ENCODE data around the gene TRIML2.

TRIML2 gene

GRCh38 chr4:188109157-188109755 is at the start of gene TRIML2:
TRIML2 (minus strand) TSS chr4:188109603; CDS start chr4:188105368, 4,235 bp downstream.
- DNase-seq (ENCODE audit: low spot score) = peak; percentile 48

DNA sequence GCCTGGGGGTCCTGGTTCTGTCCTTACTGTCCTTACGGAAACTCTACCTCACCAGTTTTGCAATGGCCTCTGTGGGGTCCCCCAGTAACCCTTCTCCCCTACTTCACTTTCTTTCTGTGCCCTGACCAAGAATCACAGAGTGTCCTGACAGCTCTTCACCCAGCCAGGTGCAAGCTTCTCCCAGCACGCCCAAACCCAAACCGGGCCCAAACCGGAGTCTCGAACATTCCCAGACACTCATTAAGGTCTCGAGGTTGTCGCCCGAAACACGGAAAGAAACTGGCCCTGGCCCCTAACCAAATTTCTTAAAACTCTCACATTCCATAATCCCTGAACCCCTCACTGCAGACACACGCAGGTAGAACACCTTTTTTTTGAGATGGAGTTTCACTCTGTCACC is 48.9 kb upstream of the TRIML2 start:
- no peak for DNase-seq (ENCODE audit: low spot score)

DNA sequence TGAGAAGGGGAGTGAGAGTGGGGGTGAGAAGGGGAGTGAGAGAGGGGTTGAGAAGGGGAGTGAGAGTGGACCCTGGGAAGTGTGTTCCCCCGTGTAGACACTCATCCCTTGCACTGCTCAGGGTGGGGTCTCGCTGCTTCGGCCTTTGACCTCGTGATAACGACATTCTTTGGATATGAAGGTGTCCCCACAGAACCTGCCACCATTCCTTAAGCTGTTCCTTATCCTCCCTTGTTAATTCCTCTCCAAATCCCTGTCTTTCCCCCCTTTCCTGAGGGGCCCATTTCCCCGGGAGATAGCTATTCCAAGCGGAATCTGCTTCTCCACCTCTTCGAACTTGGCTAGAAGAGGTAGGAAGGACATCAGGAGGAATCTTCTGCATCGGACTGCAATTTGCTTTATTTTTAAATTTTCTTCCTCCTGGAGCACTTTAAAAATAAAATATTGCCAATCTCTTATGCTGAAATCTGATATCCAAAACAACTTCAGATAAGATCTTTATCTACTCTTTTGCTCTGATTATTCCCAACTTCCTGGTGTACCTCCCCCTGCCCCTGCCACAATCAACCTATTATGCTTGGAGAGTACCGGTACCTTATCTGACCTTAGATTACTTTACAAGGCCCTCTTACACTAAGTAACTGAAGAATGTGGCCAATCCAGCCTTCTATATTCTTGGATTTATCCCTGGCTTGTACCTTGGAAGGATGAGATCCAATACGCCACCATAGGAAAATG is 45.4 kb upstream of the TRIML2 start:
- DNase-seq (ENCODE audit: low spot score) = peak; percentile 12

DNA sequence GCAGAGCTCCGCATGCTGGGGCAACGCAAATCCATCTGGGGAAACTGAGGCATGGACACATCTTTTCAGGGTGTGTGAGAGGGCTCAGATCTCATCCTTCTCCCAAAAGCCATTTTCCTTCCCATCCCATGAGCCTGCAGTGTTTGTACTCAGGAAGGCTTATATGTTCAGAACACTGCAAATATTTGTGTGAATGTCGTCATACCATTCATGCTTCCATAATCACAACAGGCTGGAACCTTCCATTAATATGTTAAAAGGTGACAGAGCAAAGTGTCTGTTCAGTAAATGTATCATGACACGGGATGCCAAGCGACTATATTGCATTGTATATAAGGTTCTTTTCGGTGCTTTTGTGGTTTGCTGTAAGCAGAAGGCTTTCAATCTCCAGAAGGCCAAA is 38.4 kb upstream of the TRIML2 start:
- no peak for DNase-seq (ENCODE audit: low spot score)

GRCh38 chr4:188147176-188147575 is 37.8 kb upstream of the TRIML2 start:
- DNase-seq (ENCODE audit: low spot score) = no peak

DNA sequence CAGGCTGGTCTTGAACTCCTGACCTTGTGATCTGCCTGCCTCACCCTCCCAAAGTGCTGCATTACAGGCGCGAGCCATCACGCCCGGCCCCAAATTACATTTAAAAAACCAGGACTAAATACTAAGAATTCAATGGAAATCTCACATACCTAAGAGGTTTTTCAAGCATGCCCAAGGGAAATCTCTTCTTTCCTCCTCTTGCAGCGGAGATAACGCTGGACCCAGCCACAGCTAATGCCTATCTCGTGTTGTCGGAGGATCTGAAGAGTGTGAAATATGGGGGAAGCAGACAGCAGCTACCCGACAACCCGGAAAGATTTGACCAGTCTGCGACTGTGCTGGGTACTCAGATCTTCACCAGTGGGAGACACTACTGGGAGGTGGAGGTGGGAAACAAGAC is 37.2 kb upstream of the TRIML2 start:
- no peak for DNase-seq (ENCODE audit: low spot score)

DNA sequence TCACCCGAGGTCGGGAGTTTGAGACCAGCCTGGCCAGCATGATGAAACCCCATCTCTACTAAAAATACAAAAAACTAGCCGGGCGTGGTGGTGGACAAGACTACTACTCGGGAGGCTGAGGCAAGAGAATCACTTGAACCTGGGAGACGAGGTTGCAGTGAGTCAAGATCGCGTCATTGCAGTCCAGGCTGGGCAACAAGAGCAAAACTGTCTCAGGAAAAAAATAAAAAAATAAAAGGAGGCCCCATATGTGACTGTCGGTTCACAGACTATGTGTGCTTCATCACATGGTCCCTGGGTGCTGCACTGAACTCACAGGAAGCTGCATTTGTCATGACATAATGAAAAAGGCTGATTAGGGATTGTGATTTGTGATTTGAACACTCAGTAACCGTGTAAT is 36.2 kb upstream of the TRIML2 start:
- no peak for DNase-seq (ENCODE audit: low spot score)

GRCh38 chr4:188143731-188144130 is 34.3 kb upstream of the TRIML2 start:
- no peak for DNase-seq (ENCODE audit: low spot score)

DNA sequence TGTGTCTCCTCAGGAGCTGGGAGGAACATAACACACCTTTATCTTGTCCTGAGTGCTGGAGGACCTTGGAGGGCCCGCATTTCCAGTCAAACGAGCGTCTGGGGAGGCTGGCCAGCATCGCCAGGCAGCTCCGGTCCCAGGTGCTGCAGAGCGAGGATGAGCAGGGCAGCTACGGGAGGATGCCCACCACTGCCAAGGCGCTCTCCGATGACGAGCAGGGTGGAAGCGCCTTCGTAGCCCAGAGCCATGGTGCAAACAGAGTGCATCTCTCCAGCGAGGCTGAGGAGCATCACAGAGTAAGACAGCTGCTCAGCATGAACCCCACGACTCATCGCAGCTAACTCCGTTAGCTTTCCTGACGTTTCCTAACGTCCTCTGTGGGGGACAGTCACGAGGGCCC is 30.3 kb upstream of the TRIML2 start:
- no peak for DNase-seq (ENCODE audit: low spot score)

GRCh38 chr4:188139141-188139540 is 29.7 kb upstream of the TRIML2 start, which contains the start of gene TRIML1:
TRIML1 (plus strand) TSS chr4:188139441; CDS start chr4:188139559, 118 bp downstream.
- DNase-seq (ENCODE audit: low spot score) = no peak

GRCh38 chr4:188138227-188138626 is 28.8 kb upstream of the TRIML2 start:
- no peak for DNase-seq (ENCODE audit: low spot score)

- no peak for DNase-seq (ENCODE audit: low spot score)
Observed at GRCh38 chr4:188132232-188132631, 22.8 kb upstream of the TRIML2 start.

- DNase-seq (ENCODE audit: low spot score) = no peak
Observed at GRCh38 chr4:188130355-188130754, 21.0 kb upstream of the TRIML2 start.

DNA sequence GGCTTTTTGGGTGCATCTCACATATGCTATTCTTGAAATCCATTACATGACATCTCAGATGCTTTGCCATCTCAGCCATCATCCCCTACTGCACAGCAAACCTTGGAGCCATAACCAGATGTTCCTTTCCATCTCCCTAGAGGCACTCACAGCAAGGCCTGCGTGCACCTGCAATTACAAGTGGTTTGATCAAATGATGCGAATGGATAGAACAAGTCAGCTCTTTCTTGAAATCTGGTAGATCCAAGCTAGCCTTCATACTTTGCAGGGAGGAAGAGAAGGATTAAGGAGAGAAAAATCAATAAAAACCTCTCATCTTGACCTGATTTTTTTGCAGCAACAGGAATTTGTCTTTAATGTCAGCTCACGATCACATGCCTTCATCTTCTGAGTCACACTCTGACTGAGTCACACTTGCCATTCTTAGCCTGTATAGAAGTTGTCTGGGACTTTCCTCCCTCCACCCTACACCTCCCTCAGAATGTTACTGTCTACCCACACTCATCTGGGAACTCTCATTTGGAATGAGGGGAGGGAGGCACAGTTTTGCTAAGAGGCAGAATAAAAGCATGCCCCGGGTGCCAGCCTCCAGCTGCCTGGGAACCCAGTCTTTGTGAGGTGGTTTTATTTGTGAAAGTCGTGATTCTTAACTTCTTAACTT is 17.9 kb upstream of the TRIML2 start:
- DNase-seq (ENCODE audit: low spot score) = peak; percentile 59

DNA sequence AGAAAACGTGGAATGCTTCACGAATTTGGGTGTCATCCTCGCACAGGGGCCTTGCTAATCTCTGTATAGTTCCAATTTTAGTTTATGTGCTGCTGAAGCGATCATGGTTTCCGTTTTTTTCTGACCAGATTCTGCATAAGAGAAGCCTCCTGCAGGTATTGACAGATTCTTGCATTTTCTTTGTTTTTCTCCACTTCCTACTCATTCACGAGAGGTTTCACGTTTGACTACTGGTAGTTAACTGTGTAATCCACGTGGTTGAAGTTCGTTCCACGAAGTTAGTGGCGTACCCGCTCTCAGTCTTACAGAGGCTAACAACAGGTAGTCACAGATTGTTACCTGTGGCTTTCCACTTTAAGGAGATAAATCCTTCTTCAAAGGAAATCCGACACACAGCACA is 12.1 kb upstream of the TRIML2 start:
- no peak for DNase-seq (ENCODE audit: low spot score)

GRCh38 chr4:188117631-188118324 is 8.4 kb upstream of the TRIML2 start:
- no peak for DNase-seq (ENCODE audit: low spot score)

GRCh38 chr4:188113156-188113555 is 3.8 kb upstream of the TRIML2 start:
- no peak for DNase-seq (ENCODE audit: low spot score)

DNA sequence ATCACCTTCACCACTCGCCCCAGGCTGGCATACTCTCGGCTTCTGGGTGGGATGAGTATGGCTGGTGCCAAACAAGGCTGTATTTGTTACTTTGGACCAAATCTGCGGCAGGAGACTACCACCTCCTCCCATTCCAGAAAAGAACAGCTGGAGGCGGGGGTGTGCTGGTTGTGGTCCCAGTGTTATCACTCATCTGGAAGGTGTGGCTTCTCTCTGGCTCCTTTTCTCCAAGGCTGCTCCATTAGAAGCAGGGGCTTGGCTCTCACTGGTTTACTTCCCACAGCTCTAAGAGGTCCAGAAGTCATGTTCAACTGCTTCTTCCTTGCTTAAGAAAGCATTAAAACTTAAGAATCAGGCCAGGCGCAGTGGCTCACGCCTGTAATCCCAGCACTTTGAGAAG is 2.6 kb upstream of the TRIML2 start:
- no peak for DNase-seq (ENCODE audit: low spot score)

- DNase-seq (ENCODE audit: low spot score) = no peak
Observed at GRCh38 chr4:188110741-188111471, 1.5 kb upstream of the TRIML2 start.

DNA sequence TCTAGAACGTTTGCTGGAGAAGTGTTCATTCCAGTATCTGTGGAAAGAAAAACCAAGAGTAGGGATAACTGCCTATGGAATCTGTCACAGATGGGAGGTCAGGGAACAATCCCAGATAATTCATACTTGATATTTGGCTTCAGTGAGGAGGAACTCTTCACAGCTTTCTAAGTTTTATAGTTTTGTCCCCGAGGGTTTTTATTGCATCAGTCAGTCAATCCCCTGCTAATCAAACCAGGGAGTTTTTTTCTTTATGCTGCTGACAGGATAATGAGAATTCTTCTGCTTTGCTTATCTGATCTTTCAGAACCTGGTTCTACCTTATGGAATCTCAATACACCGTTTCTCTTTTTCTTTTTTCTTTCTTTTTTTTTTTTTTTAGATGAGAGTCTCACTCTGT is 633 bp upstream of the TRIML2 start:
- no peak for DNase-seq (ENCODE audit: low spot score)

GRCh38 chr4:188107931-188108843 is 1.2 kb downstream of the TRIML2 start:
- DNase-seq (ENCODE audit: low spot score) = peak; percentile 49

All from LoVo (cell line).